ENCODE data around the gene PSME4.
"Not testable (repeated sequence)": the region's sequence is repeated elsewhere in the genome, so short reads cannot be mapped to it uniquely, and the experiment has no call there.

PSME4 gene

GRCh38 chr2:53841651-53842050 is 129.1 kb downstream of the PSME4 start:
- DNase-seq = not testable (repeated sequence)

- no peak for DNase-seq
Measured at GRCh38 chr2:53840580-53840979, 130.2 kb downstream of the PSME4 start.

- DNase-seq = not testable (repeated sequence)
Measured at GRCh38 chr2:53829980-53830290, 140.9 kb downstream of the PSME4 start.

- DNase-seq = no peak
Measured at GRCh38 chr2:53829273-53829979, 141.4 kb downstream of the PSME4 start.

- DNase-seq = no peak
Measured at GRCh38 chr2:53828331-53828730, 142.5 kb downstream of the PSME4 start.

- DNase-seq = no peak
Measured at GRCh38 chr2:53827398-53828175, 143.2 kb downstream of the PSME4 start.

GRCh38 chr2:53826587-53827397 is 144.0 kb downstream of the PSME4 start:
- no peak for DNase-seq

GRCh38 chr2:53826030-53826410 is 144.8 kb downstream of the PSME4 start:
- no peak for DNase-seq

- DNase-seq = peak; percentile 28
Measured at GRCh38 chr2:53823639-53824038, 147.2 kb downstream of the PSME4 start.

- DNase-seq = no peak
Measured at GRCh38 chr2:53821810-53822209, 149.0 kb downstream of the PSME4 start.

GRCh38 chr2:53820711-53821110 is 150.1 kb downstream of the PSME4 start:
- no peak for DNase-seq

- DNase-seq = no peak
Measured at GRCh38 chr2:53820048-53820447, 150.7 kb downstream of the PSME4 start.

GRCh38 chr2:53819634-53820033 is 151.2 kb downstream of the PSME4 start:
- no peak for DNase-seq

GRCh38 chr2:53818854-53819435 is 151.8 kb downstream of the PSME4 start:
- no peak for DNase-seq
